ENCODE measurements around the gene KRTCAP2.
"Not testable (repeated sequence)": the region's sequence is repeated elsewhere in the genome, so short reads cannot be mapped to it uniquely, and the experiment has no call there.

The KRTCAP2 gene

DNA sequence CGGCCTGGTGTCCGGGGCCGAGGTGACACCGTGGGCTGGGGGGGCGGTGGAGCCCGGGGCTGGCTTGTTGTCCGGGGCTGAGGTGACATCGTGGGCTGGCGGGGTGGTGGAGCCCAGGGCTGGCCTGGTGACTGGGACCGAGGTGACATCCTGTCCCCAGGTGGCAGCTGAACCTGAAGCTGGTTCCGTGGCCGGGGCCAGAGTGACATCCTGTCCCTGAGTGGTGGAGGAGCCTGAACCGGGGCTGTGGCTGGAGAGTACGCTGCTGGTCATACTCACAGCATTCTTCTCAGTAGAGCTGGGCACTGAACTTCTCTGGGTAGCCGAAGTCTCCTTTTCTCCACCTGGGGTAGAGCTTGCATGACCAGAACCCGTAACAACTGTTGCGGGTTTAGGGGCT, 18.8 kb upstream of the KRTCAP2 start:
- no peak for DNase-seq (ENCODE audit: extremely low read depth, insufficient read length)
- Histone ChIP-seq H3K36me3 (ENCODE audit: control insufficient read depth, insufficient read depth, low read length) (no peaks in the 10 kb centered on the region), H3K27me3 (replicated peaks; ENCODE audit: control insufficient read depth, insufficient read depth, low read length) (no peaks in the 10 kb centered on the region), H3K4me3 (replicated peaks; ENCODE audit: low read depth, low read length) (no peak overlapping the region)
- TF ChIP-seq, protein P1, sequence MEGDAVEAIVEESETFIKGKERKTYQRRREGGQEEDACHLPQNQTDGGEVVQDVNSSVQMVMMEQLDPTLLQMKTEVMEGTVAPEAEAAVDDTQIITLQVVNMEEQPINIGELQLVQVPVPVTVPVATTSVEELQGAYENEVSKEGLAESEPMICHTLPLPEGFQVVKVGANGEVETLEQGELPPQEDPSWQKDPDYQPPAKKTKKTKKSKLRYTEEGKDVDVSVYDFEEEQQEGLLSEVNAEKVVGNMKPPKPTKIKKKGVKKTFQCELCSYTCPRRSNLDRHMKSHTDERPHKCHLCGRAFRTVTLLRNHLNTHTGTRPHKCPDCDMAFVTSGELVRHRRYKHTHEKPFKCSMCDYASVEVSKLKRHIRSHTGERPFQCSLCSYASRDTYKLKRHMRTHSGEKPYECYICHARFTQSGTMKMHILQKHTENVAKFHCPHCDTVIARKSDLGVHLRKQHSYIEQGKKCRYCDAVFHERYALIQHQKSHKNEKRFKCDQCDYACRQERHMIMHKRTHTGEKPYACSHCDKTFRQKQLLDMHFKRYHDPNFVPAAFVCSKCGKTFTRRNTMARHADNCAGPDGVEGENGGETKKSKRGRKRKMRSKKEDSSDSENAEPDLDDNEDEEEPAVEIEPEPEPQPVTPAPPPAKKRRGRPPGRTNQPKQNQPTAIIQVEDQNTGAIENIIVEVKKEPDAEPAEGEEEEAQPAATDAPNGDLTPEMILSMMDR (IDR thresholded peaks at IDR 0.05; ENCODE audit: insufficient read depth, low read length, poor library complexity, severe bottlenecking), result no peak

DNA sequence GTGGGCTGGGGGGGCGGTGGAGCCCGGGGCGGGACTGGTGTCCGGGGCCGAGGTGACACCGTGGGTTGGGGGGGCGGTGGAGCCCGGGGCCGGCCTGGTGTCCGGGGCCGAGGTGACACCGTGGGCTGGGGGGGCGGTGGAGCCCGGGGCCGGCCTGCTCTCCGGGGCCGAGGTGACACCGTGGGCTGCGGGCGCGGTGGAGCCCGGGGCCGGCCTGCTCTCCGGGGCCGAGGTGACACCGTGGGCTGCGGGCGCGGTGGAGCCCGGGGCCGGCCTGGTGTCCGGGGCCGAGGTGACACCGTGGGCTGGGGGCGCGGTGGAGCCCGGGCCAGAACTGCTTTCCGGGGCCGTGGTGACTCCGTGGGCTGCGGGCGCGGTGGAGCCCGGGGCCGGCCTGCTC, 16.8 kb upstream of the KRTCAP2 start:
- H3K27me3 ChIP-seq (replicated peaks; ENCODE audit: control insufficient read depth, insufficient read depth, low read length); H3K4me3 ChIP-seq (replicated peaks; ENCODE audit: low read depth, low read length); H3K36me3 ChIP-seq (ENCODE audit: control insufficient read depth, insufficient read depth, low read length); DNase-seq (ENCODE audit: extremely low read depth, insufficient read length): not testable (repeated sequence)

DNA sequence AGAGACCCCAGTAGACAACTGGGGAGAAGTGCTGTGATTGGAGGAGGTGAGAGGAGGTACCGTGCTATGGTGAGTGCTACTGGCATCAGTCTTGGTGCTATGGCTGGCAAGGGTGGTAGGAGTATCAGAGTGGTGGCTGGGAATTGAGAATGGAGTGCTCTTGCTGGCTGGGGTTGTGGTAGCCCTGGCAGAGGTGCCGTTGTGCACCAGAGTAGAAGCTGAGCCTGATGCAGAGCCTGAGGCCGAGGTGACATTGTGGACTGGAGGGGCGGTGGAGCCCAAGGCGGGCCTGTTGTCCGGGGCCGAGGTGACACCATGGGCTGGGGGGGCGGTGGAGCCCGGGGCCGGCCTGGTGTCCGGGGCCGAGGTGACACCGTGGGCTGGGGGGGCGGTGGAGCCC, 15.2 kb upstream of the KRTCAP2 start:
- no peaks in the 10 kb centered on the region for H3K36me3 ChIP-seq (ENCODE audit: control insufficient read depth, insufficient read depth, low read length)
- no peak for DNase-seq (ENCODE audit: extremely low read depth, insufficient read length)
- TF ChIP-seq, protein P1 (IDR thresholded peaks at IDR 0.05; ENCODE audit: insufficient read depth, low read length, poor library complexity, severe bottlenecking), result no peak
- H3K27me3 ChIP-seq (replicated peaks; ENCODE audit: control insufficient read depth, insufficient read depth, low read length), result no peaks in the 10 kb centered on the region
- no peak overlapping the region for H3K4me3 ChIP-seq (replicated peaks; ENCODE audit: low read depth, low read length)

DNA sequence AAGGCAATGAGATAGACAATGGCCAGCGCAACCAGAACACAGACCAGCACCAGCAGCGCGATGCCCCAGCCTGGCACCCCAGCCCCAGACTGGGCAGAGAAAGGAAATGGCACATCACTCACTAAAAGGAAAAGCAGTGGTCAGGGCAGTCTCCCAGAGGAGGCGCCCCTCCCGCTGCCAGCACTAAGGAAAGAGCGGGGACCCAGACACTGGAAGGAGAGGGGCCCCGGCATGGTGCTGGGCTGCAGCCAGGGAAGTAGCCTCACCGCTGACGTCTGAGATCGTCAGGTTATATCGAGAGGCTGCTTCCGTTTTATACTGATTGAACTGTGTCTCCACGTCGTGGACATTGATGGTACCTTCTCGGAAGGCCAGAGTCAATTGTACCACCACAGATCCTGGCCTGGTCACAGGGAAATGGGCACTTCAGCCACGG, 14.4 kb upstream of the KRTCAP2 start:
- TF ChIP-seq, protein P1 (IDR thresholded peaks at IDR 0.05; ENCODE audit: insufficient read depth, low read length, poor library complexity, severe bottlenecking), result no peak
- DNase-seq (ENCODE audit: extremely low read depth, insufficient read length), result no peak
- Histone ChIP-seq H3K36me3 (ENCODE audit: control insufficient read depth, insufficient read depth, low read length) (no peaks in the 10 kb centered on the region), H3K27me3 (replicated peaks; ENCODE audit: control insufficient read depth, insufficient read depth, low read length) (no peaks in the 10 kb centered on the region), H3K4me3 (replicated peaks; ENCODE audit: low read depth, low read length) (no peak overlapping the region)

DNA sequence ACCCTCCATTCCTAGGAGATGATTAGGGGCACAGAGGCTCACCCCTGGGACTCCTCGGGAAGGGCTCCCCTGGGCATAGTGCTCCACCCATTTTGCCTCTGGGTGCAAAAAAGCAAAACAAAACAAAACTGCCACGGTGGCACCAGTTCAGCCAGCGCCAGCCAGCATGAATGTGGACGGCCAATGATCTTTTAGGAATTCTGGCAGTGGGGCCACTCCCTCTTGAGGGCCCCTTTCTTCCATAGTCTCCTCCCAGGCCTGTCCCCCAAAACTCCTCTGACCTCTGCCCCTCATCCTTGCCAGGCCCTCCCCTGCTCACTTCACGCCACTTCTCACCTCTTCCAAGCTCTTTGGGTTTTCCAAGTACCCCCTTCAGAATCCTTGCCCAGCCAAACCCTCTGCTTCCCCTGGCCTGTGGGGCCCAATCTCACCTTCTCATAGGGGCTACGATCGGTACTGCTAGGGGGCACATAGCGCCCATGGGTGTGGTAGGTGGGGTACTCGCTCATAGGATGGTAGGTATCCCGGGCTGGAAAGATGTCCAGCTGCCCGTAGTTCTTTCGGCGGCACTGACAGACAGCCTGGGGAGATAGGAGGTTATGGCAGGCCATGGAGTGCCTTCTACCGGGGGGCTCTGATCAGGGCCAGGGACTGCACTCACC, 13.8 kb upstream of the KRTCAP2 start:
- no peaks in the 10 kb centered on the region for H3K27me3 ChIP-seq (replicated peaks; ENCODE audit: control insufficient read depth, insufficient read depth, low read length)
- no peak overlapping the region for H3K4me3 ChIP-seq (replicated peaks; ENCODE audit: low read depth, low read length)
- DNase-seq (ENCODE audit: extremely low read depth, insufficient read length), result no peak
- H3K36me3 ChIP-seq (ENCODE audit: control insufficient read depth, insufficient read depth, low read length), result no peaks in the 10 kb centered on the region
- TF ChIP-seq, protein P1 (IDR thresholded peaks at IDR 0.05; ENCODE audit: insufficient read depth, low read length, poor library complexity, severe bottlenecking), result no peak

DNA sequence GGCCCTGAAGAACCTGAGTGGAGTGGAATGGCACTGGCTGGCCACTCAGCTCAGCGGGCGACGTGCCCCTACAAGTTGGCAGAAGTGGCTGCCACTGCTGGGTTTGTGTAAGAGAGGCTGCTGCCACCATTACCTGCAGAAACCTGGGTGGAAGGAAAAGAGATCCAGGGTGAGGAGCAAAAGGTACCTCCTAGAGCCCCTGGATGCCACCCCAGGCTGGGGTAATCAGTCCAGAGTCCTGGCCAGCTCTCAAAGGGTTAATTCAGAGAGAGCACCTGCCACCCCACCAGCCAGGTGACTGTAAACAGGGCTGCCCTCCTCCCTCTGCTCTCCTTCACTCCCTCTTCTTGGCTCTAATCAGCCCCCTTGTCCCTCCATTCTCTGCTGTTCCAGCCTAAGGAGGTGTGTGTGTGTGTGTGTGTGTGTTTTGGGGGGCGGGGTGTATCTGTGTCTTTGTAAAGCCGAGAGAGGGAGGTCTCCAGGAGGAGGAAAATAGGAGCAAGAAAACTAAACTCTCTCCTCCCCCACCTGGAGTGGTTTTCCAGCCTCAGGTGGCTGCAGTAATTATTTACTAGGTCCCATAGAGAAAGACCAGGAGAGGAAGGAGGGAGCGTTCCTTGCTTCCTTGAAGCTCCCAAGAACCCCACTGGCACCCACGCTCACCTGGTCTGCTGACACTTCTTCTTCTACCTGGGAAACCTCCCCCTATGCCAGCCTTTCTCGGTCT, 13.1 kb upstream of the KRTCAP2 start:
- H3K36me3 ChIP-seq (ENCODE audit: control insufficient read depth, insufficient read depth, low read length), result no peaks in the 10 kb centered on the region
- TF ChIP-seq, protein P1 (IDR thresholded peaks at IDR 0.05; ENCODE audit: insufficient read depth, low read length, poor library complexity, severe bottlenecking), result no peak
- DNase-seq (ENCODE audit: extremely low read depth, insufficient read length), result no peak
- H3K27me3 ChIP-seq (replicated peaks; ENCODE audit: control insufficient read depth, insufficient read depth, low read length), result no peaks in the 10 kb centered on the region
- H3K4me3 ChIP-seq (replicated peaks; ENCODE audit: low read depth, low read length), result no peak overlapping the region

All from GM06990 (cell line).